H9 (cell line): ENCODE results near the gene TSPAN9. TPM values are rescaled to one million over a fixed set of nuclear protein-coding genes. Genes with fewer than 3 reads are reported as not detected.

Source experiments
- DNase-seq: peaks from one replicate; pipeline ENCODE4 v3.0.0-alpha.2; 2017
- H2AFZ ChIP-seq: one replicate; pipeline ENCODE4 v1.6.1; 2013; ENCODE audit warnings: mild to moderate bottlenecking, low read length, control low read depth, moderate library complexity
- H2AK5ac ChIP-seq: 2 replicates; pipeline ENCODE4 v1.6.1; 2013; ENCODE audit warnings: low read length, control low read depth, mixed read lengths; ENCODE audit not compliant: insufficient read length
- H2BK120ac ChIP-seq: one replicate; pipeline ENCODE4 v1.6.1; 2013; ENCODE audit warnings: low read depth, mild to moderate bottlenecking, low read length, control low read depth, inconsistent platforms; ENCODE audit not compliant: poor library complexity, severe bottlenecking
- H2BK12ac ChIP-seq: 2 replicates; pipeline ENCODE4 v1.6.1; 2013; ENCODE audit warnings: low read length, control low read depth, mixed read lengths, low read depth; ENCODE audit not compliant: insufficient read length
- H2BK15ac ChIP-seq: 2 replicates; pipeline ENCODE4 v1.6.1; 2013; ENCODE audit warnings: low read depth, low read length, control low read depth
- H2BK20ac ChIP-seq: one replicate; pipeline ENCODE4 v1.6.1; 2013; ENCODE audit warnings: low read depth, mild to moderate bottlenecking, low read length, control low read depth, inconsistent platforms; ENCODE audit not compliant: poor library complexity, severe bottlenecking
- H2BK5ac ChIP-seq: 2 replicates; pipeline ENCODE4 v1.6.1; 2013; ENCODE audit warnings: low read length, control low read depth, mixed read lengths; ENCODE audit not compliant: insufficient read length
- H3K14ac ChIP-seq: 2 replicates; pipeline ENCODE4 v1.6.1; 2013; ENCODE audit warnings: low read length, control low read depth; ENCODE audit not compliant: insufficient read depth
- H3K18ac ChIP-seq: 2 replicates; pipeline ENCODE4 v1.6.1; 2013; ENCODE audit warnings: low read depth, mild to moderate bottlenecking, mixed read lengths, low read length, control low read depth; ENCODE audit not compliant: insufficient read length
- H3K23ac ChIP-seq: 2 replicates; pipeline ENCODE4 v1.6.1; 2013; ENCODE audit warnings: low read length, control low read depth, mixed read lengths, low read depth; ENCODE audit not compliant: insufficient read length
- H3K23me2 ChIP-seq: 2 replicates; pipeline ENCODE4 v1.6.1; 2013; ENCODE audit warnings: low read depth, mild to moderate bottlenecking, mixed read lengths, low read length, control low read depth; ENCODE audit not compliant: insufficient read length, poor library complexity, severe bottlenecking
- H3K27ac ChIP-seq: 2 replicates; pipeline ENCODE4 v1.5.1; 2013; ENCODE audit warnings: low read length, control low read depth, mixed read lengths, low read depth; ENCODE audit not compliant: insufficient read length
- H3K27me3 ChIP-seq: 2 replicates; pipeline ENCODE4 v1.6.1; 2013; ENCODE audit warnings: low read length, control low read depth, inconsistent platforms; ENCODE audit not compliant: insufficient read depth
- H3K4ac ChIP-seq: 2 replicates; pipeline ENCODE4 v1.6.1; 2013; ENCODE audit warnings: low read depth, mild to moderate bottlenecking, control low read depth, inconsistent platforms, low read length, moderate library complexity
- H3K4me1 ChIP-seq: 2 replicates; pipeline ENCODE4 v1.6.1; 2013; ENCODE audit warnings: low read length, control low read depth, inconsistent platforms; ENCODE audit not compliant: insufficient read depth
- H3K4me2 ChIP-seq: 2 replicates; pipeline ENCODE4 v1.6.1; 2013; ENCODE audit warnings: low read length, control low read depth, mixed read lengths; ENCODE audit not compliant: insufficient read length, insufficient read depth
- H3K56ac ChIP-seq: 2 replicates; pipeline ENCODE4 v1.6.1; 2013; ENCODE audit warnings: low read depth, mild to moderate bottlenecking, mixed read lengths, low read length, control low read depth; ENCODE audit not compliant: insufficient read length
- H3K79me1 ChIP-seq: 2 replicates; pipeline ENCODE4 v1.6.1; 2013; ENCODE audit warnings: low read depth, mild to moderate bottlenecking, moderate library complexity, low read length, control low read depth, inconsistent platforms; ENCODE audit not compliant: insufficient read depth, poor library complexity, severe bottlenecking
- H3K79me2 ChIP-seq: 2 replicates; pipeline ENCODE4 v1.6.1; 2013; ENCODE audit warnings: low read length, control low read depth, inconsistent platforms; ENCODE audit not compliant: insufficient read depth
- H3K9ac ChIP-seq: 2 replicates; pipeline ENCODE4 v1.6.1; 2013; ENCODE audit warnings: low read length, control low read depth, mixed read lengths; ENCODE audit not compliant: insufficient read length; ENCODE audit errors: extremely low read depth
- H3K9me3 ChIP-seq: one replicate; pipeline ENCODE4 v1.6.1; 2013; ENCODE audit warnings: low read depth, low read length, inconsistent platforms; ENCODE audit not compliant: control insufficient read depth
- H3T11ph ChIP-seq: one replicate; pipeline ENCODE4 v1.6.1; 2013; ENCODE audit warnings: mild to moderate bottlenecking, low read length, control low read depth, inconsistent platforms
- H4K20me1 ChIP-seq: one replicate; pipeline ENCODE4 v1.6.1; 2013; ENCODE audit not compliant: control insufficient read depth, insufficient read length, insufficient read depth
- H4K5ac ChIP-seq: 2 replicates; pipeline ENCODE4 v1.6.1; 2013; ENCODE audit warnings: low read depth, mild to moderate bottlenecking, mixed read lengths, low read length, control low read depth; ENCODE audit not compliant: insufficient read length
- H4K8ac ChIP-seq: replicated peaks from 2 replicates; pipeline ENCODE4 v1.6.1; 2013; ENCODE audit warnings: low read length, control low read depth, mixed read lengths, low read depth; ENCODE audit not compliant: insufficient read length
- H4K91ac ChIP-seq: 2 replicates; pipeline ENCODE4 v1.6.1; 2013; ENCODE audit warnings: low read depth, mild to moderate bottlenecking, moderate library complexity, mixed read lengths, low read length, control low read depth; ENCODE audit not compliant: insufficient read length
- H3K27ac Mint-ChIP-seq, 3 experiments: 2 replicates in 2 of 3; 3 replicates in 1 of 3; pipeline ENCODE4 v1.8.0; 2020 to 2021; ENCODE audit warnings: mixed read lengths in 3 of 3, mild to moderate bottlenecking in 1 of 3, moderate library complexity in 1 of 3
- H3K27me3 Mint-ChIP-seq: 2 replicates; pipeline ENCODE4 v1.8.0; 2021; ENCODE audit warnings: low read depth, mild to moderate bottlenecking, moderate library complexity, mixed read lengths
- H3K36me3 Mint-ChIP-seq, 3 experiments: 2 replicates in 2 of 3; 3 replicates in 1 of 3; pipeline ENCODE4 v1.8.0; 2020 to 2021; ENCODE audit warnings: low read depth in 3 of 3, mixed read lengths in 3 of 3; ENCODE audit not compliant: insufficient read depth in 1 of 3
- H3K4me1 Mint-ChIP-seq, 2 experiments: 2 replicates each; pipeline ENCODE4 v1.8.0; 2020; ENCODE audit warnings: mixed read lengths in 2 of 2
- H3K4me3 Mint-ChIP-seq, 2 experiments: 2 replicates in 1 of 2; 3 replicates in 1 of 2; pipeline ENCODE4 v1.8.0; 2020 to 2021; ENCODE audit warnings: mild to moderate bottlenecking in 2 of 2, mixed read lengths in 2 of 2, moderate library complexity in 1 of 2
- H3K9me3 Mint-ChIP-seq, 2 experiments: 2 replicates in 1 of 2; 3 replicates in 1 of 2; pipeline ENCODE4 v1.8.0; 2020; ENCODE audit warnings: mild to moderate bottlenecking in 2 of 2, mixed read lengths in 2 of 2, moderate library complexity in 1 of 2
- WGBS: extraction: QIAGEN DNeasy Blood & Tissue Kit; methylation state at CpG from one replicate; pipeline ENCODE4 v1.1.7; 2013; ENCODE audit warnings: missing lambda C conversion rate, low lambda C conversion rate, mixed read lengths; ENCODE audit not compliant: insufficient read length; ENCODE audit errors: extremely low coverage; 5-methylcytosine and 5-hydroxymethylcytosine counted together
- total RNA-seq: library from RNA; stranded (reverse); gene quantifications from 2 replicates; pipeline ENCODE4 v1.2.1, GENCODE V29; 2021
- TF ChIP-seq, protein P1 (sequence below): fragments of 200-600 bp; sonication (generic); conservative IDR thresholded peaks from 3 replicates; pipeline ENCODE4 v1.8.0; 2021; ENCODE audit warnings: antibody characterized with exemption, mild to moderate bottlenecking

Gene TSPAN9
- total RNA-seq, 1 experiment from 2014 or later, result 19.0 TPM

DNA sequence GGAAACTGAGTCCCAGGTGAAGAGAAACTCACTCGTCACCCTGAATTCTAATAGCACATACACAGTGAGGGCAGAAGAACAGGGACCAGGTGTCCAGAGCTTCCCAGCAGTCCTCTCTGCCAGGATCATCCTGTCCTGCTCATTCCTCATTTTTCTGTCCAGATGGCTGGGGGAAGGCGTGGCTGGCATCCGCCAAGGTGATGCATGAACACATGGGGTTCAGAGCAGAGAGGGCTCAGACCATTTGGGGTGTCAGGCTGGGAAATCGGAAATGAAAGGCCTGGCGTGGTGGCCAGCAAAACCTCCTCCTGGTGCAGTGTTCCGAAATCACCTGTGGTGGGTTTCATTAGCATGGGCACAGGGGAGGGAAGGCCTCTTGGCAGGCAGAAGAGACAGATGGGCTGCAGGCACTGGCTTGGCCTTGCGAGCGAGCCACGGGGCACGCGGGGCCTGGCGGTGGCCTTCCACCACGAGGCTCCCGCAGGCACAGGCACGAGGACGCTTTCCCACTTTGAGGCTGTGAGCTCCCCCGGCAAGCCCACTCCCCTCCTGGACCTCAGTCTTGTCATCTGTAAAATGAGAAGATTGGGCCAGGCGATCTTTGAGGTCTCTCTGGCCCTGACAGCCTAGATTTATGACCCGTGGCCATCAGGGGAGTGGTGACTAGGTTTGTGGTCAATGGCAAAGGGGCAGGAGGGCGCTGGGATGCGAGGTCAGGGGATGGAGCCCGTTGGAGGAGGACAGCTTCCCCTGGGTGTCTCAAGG lies 68.5 kb downstream of the TSPAN9 start:
- Histone ChIP-seq H3K9ac (no peak overlapping the region), H3K27me3 (no peaks in the 10 kb centered on the region), H3K56ac (no peak overlapping the region), H2BK15ac (no peak overlapping the region), H4K5ac (no peak overlapping the region), H2AFZ (no peak overlapping the region), H2AK5ac (no peak overlapping the region), H3K79me1 (no peaks in the 10 kb centered on the region), H2BK12ac (no peak overlapping the region), H2BK5ac (no peak overlapping the region), H3T11ph (no peak overlapping the region), H3K18ac (no peak overlapping the region), H2BK120ac (no peak overlapping the region), H4K8ac (no peak overlapping the region), H3K14ac (no peak overlapping the region; the same call in 1 of the 2 replicates), H3K9me3 (no peaks in the 10 kb centered on the region), H2BK20ac (no peak overlapping the region), H4K20me1 (peaks cover 5% of the 10 kb centered on the region), H3K23me2 (no peaks in the 10 kb centered on the region), H3K4me2 (no peak overlapping the region), H3K4me1 (peaks cover 3% of the 10 kb centered on the region; the same call in 1 of the 2 replicates), H3K4ac (no peak overlapping the region), H4K91ac (no peak overlapping the region), H3K79me2 (no peaks in the 10 kb centered on the region), H3K27ac (no peak overlapping the region), H3K23ac (no peak overlapping the region)
- H3K9me3 Mint-ChIP-seq, result peaks cover 3 to 5% of the 10 kb centered on the region in 2 experiments
- no CpG with 5 or more reads among the region's 22 CpGs for WGBS
- no peaks in the 10 kb centered on the region for H3K27me3 Mint-ChIP-seq
- DNase-seq, result no peak
- no peak overlapping the region for H3K4me3 Mint-ChIP-seq
- no peak overlapping the region; a peak in 1 of 7 replicates for H3K27ac Mint-ChIP-seq
- peaks cover 0 to 4% (median 2%) of the 10 kb centered on the region in 3 experiments; a peak in 3 of 7 replicates for H3K36me3 Mint-ChIP-seq
- H3K4me1 Mint-ChIP-seq, result peaks cover 24 to 28% of the 10 kb centered on the region in 2 experiments
- TF ChIP-seq, protein P1, sequence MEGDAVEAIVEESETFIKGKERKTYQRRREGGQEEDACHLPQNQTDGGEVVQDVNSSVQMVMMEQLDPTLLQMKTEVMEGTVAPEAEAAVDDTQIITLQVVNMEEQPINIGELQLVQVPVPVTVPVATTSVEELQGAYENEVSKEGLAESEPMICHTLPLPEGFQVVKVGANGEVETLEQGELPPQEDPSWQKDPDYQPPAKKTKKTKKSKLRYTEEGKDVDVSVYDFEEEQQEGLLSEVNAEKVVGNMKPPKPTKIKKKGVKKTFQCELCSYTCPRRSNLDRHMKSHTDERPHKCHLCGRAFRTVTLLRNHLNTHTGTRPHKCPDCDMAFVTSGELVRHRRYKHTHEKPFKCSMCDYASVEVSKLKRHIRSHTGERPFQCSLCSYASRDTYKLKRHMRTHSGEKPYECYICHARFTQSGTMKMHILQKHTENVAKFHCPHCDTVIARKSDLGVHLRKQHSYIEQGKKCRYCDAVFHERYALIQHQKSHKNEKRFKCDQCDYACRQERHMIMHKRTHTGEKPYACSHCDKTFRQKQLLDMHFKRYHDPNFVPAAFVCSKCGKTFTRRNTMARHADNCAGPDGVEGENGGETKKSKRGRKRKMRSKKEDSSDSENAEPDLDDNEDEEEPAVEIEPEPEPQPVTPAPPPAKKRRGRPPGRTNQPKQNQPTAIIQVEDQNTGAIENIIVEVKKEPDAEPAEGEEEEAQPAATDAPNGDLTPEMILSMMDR, result no peak
